ENCODE data around the gene DLST.

The DLST gene

DNA sequence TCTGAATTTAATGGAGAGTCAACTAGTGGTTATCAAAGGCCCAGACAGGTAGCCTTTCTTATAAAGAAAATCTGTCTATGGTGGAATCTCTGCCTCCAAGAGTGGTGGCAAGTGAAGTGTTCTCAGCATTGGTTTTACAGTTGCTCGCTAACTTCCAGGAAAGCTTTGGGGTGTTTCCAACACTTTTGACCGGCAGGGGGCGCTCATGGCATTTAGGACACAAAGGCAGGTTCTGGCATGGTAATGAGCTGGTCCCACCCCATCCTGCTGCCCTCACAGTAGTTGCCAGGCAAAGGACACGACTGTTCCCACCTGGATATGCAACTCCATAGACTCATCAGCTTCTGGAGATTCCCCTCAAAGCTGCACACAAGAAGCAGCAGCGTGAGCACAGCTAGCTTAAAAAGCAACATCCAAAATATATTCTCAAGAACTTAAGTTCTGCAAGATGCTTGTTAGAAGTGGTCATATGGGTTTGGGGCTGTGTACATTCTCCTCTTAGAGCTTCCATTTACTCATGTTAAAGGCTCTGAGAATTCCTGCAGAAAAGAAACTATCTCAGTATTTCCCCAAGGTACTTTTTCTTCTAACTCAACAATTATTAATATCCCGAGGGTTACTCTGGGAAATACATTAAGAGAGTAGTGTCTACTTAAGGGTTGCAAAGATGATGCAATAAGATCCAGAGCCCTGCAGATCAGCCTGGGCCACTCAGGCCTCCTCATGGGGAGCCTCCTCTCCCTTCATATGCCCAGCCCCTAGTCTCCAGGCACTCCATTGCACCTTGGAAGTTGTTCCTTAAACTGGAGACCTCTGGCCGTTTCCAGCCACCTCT is 20.6 kb upstream of the DLST start:
- peak; percentile 90 to 92 for DNase-seq (ENCODE audit: extremely low read depth in 1 of 2, low read depth in 1 of 2)

DNA sequence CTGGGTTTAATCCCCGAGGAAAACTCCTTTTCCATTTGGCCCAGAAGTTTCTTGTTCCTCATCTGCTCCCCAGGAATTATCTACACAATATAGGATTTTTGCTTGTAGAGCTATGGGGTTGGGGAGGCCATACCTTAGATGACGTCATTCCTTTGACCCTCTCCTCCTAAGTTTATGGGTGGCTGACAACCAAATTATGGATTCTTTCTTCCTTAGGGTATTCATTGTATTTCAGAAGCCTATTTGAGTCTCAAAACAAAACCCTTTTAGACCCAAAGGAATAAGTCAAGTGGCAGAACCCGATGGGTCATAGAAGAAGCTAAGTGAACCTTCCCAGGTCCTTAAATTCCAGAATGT is 20.0 kb upstream of the DLST start:
- DNase-seq (ENCODE audit: extremely low read depth in 1 of 2, low read depth in 1 of 2): no peak

DNA sequence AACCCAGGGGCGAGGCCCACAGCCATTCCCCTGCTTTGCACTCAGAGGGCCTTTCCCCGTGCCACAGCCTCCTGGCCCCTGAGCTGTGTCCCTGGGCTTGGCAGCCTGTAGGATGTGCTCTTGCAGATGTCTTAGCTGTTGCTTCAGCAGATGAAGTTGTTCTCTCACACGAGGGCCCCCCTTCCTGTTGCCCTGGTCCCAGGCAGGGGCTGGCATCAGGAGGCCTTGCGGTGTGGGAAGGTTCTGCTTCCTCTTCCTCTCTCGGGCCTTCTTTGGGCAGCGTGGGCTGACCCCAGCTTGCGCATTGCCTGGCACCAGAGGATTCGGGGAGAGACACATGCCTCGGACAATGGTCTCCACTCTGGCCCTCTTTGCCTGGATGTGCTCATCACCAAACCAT is 18.4 kb upstream of the DLST start:
- DNase-seq (ENCODE audit: extremely low read depth in 1 of 2, low read depth in 1 of 2): no peak

DNA sequence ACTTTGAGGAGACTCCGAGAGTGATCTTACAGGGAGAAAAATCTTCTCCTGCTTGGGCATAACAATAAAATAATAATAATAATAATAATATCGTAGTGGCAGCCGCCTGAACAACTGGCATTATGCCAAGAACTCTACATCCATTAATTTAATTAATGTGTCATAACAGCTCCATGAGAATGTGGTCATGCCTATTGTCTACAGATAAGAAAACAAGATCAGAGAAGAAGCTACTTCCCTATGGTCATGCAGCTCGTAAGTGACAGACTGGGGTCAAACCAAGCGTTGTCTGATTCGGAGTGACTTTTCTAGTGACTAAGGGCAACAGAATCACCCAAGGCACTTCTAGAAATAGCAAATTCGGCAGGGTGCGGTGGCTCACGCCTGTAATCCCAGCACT is 17.5 kb upstream of the DLST start:
- DNase-seq (ENCODE audit: extremely low read depth in 1 of 2, low read depth in 1 of 2): no peak

DNA sequence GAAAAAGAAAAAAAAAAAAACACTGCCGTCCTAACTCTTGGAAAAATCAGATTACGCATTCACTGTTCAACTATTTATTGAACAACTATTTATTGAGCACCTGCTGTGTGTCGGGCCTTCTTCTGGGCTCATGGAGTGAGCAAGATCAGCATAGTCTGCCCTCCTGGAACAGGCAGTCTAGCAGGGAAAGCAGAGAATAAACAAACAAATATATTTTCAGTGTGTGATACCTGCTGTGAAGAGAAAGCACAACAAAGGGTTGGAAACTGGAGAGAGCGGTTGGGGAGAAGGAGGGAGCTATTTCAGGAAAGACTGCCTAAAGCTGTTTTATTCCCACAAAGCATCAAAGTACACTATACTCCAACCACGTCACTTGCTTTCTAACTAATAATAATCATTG is 16.6 kb upstream of the DLST start:
- no peak for DNase-seq (ENCODE audit: extremely low read depth in 1 of 2, low read depth in 1 of 2)

DNA sequence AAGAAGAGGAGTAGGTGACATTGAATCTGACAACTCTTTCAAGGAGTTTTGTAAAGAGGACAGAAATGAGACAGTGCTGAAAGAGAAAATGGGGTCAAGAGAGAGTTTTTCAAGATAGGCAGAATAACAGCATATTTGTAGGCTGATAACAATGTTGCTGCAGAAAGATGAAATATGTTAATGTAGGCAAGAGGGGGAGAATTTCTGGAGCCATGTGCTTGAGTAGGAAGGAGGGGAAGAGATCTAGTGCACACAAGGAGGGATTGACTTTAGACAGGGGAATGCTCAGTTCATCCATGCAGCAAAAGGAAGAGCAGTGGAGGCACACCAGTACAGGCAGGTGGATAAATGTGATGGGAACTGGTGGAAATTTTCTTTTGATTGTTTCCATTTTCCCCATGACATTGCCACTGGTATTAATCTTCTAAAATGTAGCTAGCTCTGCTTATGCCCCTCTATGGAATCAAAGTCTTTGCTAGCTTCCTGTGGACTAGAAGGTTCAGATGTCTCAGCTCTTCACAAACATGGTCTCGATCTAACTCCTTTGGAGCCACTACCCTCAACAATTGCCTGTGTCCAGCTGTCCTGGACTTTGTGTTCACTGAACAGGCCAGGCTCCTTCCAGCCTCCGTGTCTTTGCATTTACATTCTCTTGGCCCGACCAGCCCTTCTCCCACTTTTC is 14.9 kb upstream of the DLST start:
- DNase-seq (ENCODE audit: extremely low read depth in 1 of 2, low read depth in 1 of 2): no peak

DNA sequence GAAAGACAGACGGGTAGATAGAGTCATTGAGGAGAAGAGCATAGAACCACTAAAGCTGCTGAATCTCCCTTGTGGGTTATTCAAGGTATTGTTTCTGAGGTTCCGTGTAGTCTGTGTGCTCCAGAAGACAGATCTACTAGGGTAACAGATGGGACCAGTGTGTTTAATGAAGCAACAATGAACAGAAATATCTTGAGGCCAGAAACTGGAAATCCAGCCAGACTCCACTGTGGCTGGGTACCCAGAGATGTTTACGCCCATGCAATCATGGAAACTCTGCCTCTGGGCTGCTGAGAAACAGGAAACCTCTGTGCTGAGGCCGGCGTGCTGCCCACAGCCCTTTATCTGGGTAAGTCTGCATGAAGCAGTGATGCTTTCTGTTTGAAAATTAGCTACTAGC is 14.0 kb upstream of the DLST start:
- DNase-seq (ENCODE audit: extremely low read depth in 1 of 2, low read depth in 1 of 2): peak in 1 of 2 donors; percentile 48

DNA sequence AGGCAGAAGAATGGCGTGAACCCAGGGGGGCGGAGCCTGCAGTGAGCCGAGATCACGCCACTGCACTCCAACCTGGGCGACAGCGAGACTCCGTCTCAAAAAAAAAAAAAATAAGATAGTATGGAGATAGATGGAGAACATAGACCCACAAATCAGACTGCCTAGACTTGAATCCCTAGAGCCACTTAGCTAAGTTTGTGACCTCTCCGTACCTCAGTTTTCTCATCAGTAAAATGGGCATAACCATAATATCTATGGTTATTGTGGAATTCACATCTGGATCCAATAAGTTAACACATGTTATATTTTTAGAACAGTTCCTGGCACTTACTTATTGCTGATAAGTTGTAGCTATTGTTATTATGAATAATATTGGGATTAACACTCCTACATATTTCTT is 13.0 kb upstream of the DLST start:
- DNase-seq (ENCODE audit: extremely low read depth in 1 of 2, low read depth in 1 of 2): no peak

DNA sequence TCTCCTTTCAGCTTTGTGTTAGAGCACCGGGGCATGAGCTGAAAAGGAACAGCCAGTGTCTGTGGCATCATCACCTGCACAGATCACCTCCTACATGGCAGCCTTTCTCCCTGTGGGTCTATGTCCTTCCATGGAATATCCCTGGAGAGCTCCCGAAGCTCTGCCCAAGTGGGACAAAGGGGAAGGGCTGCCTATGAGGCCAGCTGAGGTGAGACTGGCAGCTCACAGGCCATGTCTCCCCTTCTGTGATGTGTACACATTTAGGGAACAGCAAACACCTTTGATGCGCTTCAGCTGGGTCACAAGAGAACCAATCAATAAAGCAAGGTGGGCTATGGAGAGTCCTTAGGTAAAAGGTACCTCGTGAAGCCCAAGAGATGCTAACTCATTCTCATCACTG is 9.9 kb upstream of the DLST start:
- DNase-seq (ENCODE audit: extremely low read depth in 1 of 2, low read depth in 1 of 2): no peak

DNA sequence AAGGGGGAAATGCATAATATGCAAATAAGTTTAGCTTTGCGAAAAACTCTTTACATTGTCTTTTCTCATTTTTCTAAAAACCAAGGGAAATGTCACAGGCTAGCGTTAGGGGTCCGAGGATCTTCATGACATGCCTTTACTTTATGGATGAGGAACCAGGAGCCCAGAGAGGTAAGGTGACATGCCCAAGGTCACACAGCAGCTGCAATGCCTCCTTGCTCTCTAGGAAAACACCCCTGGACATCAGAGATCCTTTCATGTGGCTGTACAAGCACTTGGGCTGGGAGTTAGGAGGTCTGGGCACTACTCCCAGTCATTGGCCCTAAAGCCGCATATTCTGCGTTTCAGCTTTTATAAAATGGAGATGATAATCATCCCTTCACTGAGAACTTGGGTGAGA is 6.5 kb upstream of the DLST start:
- no peak for DNase-seq (ENCODE audit: extremely low read depth in 1 of 2, low read depth in 1 of 2)

DNA sequence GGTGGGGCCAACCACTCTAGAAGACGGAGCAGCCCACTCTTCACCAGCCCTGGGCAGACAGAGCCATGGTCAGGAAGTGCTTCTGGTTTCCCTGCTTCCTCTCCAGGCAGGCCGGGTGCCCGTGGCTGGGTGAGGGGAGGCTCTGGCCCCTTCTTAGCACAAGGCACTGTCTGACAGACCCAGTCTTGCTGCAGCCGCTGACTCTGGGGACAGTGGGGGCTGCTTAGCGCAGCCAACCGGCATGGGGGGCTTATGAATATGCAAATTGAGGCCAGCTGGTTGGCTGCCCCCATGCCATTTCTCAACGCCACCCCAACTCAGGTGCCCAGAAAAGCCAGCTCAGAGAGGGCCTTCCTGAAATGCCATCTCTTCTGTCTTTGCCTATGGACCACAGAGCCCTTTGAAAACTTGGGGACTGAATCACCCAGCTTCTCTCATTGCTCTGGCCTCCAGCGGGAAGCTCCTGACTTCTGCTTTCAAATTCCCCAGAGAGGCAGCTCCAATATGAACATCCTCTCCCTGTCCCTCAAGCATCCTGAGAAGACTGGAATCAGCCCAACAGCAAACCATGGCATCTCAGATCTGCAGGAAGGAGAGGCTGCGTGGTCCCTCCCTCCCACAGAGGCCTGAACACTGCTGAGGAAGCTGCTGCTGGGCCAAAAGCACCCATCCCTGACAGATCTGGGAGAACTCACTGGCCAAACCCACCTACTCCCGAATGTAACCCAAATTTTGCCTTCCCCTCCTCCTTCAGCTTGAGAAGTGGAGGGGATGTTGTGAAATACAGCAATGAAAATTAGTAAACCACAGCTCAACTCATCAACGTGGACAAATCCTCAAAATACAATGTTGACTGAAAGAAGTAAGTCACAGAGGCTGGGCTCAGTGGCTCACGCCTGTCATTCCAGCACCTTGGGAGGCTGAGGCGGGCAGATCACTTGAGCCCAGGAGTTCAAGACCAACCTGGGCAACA is 5.5 kb upstream of the DLST start, which contains the start of gene PROX2:
Gene PROX2, minus strand, starts transcription at position 205 of the 973 bp plus-strand sequence. CDS start 12,311 bp downstream, outside the sequence.
- no peak for DNase-seq (ENCODE audit: extremely low read depth in 1 of 2, low read depth in 1 of 2)

DNA sequence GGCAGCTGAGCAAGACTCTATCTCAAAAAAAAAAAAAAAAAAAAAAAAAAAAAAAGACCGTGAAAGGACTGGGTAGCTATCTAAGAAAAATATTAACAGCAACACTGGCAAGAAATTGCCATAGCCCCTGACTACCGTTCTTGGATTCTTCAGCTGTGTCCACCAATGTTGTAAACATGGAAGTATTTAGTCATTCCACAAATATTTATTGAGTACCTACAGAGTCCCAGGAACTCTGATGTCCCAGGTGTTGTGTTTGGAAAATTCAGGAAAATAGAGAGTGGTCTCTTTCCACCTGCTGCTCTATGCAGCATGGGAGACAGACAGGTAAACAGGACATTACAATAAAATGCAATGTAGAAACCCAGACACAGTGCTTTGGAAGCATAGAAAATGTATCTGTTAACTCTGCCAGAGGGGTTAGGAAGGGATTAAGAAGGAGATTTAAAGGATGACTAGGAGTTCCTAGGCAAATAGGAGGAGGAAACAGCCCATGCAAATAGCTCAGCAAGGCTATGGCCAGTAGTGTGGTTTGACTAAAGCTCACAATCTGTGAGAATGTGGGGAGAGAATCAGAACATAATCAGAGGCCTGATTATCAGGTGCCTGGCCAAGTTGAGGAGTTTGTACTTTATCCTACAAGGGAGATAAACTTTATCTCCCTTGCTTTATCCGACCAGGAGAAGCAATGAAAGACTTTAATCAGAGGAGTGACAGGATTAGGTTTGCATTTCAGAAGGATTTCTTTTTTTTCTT is 2.1 kb upstream of the DLST start:
- DNase-seq (ENCODE audit: extremely low read depth in 1 of 2, low read depth in 1 of 2): no peak

DNA sequence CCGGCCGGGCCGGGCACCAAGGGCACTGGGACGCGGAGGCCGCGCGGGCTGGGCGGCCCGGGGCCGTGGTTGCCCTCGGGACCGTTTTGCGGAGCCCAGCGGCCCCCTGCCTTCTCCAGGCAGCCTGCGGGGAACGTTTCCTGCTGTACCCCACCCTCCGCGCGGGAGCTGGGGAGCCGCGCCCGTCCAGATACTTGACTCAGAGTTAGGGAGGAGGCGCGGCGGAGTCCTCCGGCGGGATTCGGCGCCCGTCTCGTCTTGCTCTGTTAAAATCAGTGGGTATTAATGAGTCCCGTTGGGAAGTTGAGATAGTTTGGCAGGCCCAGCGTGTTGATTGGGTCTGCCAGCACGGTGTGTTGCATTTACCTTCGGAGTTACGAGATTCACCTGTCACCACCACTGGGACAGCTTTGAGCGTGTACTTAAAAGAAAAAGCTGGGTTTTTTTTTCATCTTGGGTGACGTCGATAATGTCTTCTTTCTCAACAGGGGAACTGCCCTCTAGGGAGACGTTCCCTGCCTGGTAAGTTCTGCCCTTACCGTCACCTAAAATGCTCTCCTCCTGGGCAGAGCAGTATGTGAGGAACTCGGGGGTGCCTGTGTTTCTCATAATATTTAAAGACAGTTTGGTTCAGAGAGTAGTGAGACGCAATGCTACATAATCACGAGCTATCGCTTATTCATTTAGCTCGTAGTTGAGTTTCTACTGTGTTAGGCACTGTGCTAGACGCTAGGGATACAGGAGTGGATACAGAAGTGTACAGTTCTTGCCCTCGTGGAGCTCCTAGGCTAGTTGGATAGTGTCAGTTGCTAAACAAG is 596 bp downstream of the DLST start:
- DNase-seq (ENCODE audit: extremely low read depth in 1 of 2, low read depth in 1 of 2): peak in 1 of 2 donors; percentile 33

DNA sequence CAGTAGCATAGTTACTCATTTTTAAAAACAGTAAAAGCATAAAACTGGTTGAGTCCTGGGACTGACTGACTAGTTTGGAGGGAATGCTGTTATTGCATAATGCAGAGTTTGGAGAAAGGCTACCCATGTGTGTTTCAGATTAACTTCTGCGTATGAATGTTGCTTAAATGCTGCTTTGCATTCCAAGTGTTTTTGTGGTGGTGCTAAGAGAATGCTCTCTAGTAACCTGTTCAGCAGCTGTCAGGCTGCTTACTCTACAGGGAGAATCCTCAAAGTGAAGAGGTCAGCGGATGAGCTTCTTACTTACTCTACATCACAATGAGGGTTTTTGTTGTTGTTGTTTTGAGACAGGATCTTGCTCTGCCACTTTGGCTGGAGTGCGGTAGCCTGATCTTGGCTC is 4.3 kb downstream of the DLST start:
- DNase-seq (ENCODE audit: extremely low read depth in 1 of 2, low read depth in 1 of 2): no peak

DNA sequence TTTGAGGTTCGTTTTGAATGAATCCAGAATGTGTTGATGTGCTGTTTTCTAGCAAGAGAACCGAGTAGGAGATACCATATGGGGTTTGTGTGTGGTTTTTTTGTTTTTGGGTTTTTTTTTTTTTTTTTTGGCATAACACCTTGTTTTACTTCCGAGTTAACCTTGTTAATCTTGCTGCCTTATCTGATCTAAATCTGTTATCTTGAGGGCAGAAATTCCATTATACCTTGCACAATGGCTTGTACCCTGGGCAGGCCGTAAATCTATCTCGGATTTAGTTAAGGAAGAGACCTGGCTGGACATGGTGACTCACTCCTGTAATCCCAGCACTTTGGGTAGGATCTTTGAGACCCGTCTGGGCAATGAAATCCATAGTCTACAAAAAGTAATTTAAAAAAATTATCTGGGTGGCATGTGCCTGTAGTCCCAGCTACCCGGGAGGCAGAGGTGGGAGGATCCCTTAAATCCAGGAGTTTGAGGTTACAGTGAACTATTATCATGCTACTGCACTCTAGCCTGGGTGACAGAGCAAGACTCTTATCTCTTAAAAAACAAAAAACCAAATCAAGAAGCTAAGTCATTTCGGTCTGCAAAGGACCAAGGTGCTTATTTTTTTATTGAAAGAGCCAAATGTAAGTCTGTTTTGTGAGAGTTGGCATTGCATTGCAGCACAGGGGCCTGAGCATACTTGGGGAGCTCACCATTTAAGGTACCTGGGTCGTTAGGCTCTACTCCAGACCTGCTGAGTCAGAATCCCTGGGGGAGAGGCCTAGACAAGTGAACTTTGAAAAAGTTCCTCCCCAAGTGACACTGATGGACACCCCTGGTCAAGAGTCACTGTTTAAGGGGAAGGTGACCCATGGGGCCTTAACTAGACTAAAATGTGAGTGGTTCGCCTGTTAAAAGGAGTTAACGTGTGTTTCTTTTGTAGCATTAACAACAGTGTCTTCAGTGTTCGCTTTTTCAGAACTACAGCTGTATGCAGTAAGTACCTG is 6.7 kb downstream of the DLST start:
- no peak for DNase-seq (ENCODE audit: extremely low read depth in 1 of 2, low read depth in 1 of 2)

DNA sequence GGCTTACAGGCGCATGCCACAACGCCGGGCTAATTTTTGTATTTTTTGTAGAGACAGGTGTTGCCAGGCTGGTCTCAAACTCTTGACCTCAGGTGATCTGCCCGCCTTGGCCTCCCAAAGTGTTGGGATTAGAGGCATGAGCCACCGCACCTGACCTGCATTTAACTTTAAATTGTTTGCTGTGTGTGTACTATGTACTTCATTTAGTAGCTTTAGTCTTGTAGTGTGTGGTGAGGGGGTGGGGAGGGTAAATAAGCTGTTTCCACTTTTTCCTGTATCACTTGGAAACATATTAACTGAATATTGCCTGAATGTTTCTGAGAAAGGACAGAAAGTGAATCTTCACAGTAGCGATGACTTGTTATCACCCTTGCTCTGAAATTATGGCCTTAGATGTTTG is 8.5 kb downstream of the DLST start:
- DNase-seq (ENCODE audit: extremely low read depth in 1 of 2, low read depth in 1 of 2): no peak

DNA sequence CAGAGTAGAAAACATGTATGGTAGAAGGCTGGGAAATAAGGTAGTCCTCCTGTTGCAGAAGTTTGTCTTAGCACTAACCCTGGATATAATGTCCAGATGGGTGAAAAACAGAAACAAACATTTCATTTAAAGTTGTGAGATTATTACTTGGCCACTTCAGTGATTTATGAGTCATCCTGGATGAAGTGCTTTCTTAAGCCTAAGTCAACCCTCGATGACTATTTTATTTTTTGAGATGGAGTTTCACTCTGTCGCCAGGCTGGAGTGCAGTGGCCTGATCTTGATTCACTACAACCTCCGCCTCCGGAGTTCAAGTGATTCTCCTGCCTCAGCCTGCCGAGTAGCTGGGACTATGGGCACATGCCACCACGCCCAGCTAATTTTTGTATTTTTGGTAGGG is 10.2 kb downstream of the DLST start:
- no peak for DNase-seq (ENCODE audit: extremely low read depth in 1 of 2, low read depth in 1 of 2)

DNA sequence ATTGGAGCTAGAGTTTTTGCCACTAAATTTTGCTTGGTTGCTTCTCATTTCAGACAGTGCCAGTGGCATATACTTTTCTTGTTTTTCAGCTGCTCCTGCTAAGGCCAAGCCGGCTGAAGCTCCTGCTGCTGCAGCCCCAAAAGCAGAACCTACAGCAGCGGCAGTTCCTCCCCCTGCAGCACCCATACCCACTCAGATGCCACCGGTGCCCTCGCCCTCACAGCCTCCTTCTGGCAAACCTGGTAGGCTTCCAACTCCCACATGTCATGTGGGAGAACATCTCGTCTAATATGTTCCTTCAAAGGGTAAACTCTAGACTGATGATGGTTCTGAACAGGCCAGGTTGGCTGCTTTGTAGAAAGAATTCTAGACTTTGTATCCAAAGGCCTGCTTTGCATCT is 11.0 kb downstream of the DLST start:
- DNase-seq (ENCODE audit: extremely low read depth in 1 of 2, low read depth in 1 of 2): no peak
